DND-41 (cell line): Measurements from ENCODE around the gene CTIF.

ENCODE experiments used
- ATAC-seq: fragments of 200-7000 bp; cut with Tn5 transposase; 3 replicates; pipeline ENCODE4 v1.9.1; 2021; ENCODE audit warnings: low read depth; ENCODE audit not compliant: insufficient read depth
- DNase-seq: peaks from one replicate; pipeline ENCODE4 v3.0.0-alpha.2; 2020
- H2AFZ ChIP-seq: 2 replicates; pipeline ENCODE4 v1.6.0; 2012; ENCODE audit warnings: low read depth, low read length
- H3K27ac ChIP-seq: 2 replicates; pipeline ENCODE4 v1.5.1; 2012; ENCODE audit warnings: low read length, inconsistent platforms
- H3K27me3 ChIP-seq: fragments of 200-600 bp; sonication (generic); 2 replicates; pipeline ENCODE4 v1.6.0; 2012; ENCODE audit warnings: low read length, mild to moderate bottlenecking, inconsistent platforms; ENCODE audit not compliant: insufficient read depth, poor library complexity
- H3K36me3 ChIP-seq: 2 replicates; pipeline ENCODE4 v1.5.1; 2012; ENCODE audit warnings: low read length, inconsistent platforms; ENCODE audit not compliant: insufficient read depth
- H3K4me1 ChIP-seq: 2 replicates; pipeline ENCODE4 v1.5.1; 2012; ENCODE audit warnings: mild to moderate bottlenecking, low read length; ENCODE audit not compliant: insufficient read depth
- H3K4me2 ChIP-seq: 2 replicates; pipeline ENCODE4 v1.6.0; 2012; ENCODE audit warnings: mild to moderate bottlenecking, moderate library complexity, low read length, inconsistent platforms; ENCODE audit not compliant: insufficient read depth
- H3K4me3 ChIP-seq, 2 experiments: fragments of 200-600 bp in 1 of 2; shearing (Covaris generic) in 1 of 2; 2 replicates each; pipeline ENCODE4 v1.5.1; 2012 to 2016; ENCODE audit warnings: inconsistent platforms in 2 of 2, low read length in 2 of 2, mild to moderate bottlenecking in 2 of 2, low read depth in 1 of 2, moderate library complexity in 1 of 2
- H3K79me2 ChIP-seq: 2 replicates; pipeline ENCODE4 v1.6.0; 2012; ENCODE audit warnings: low read length, inconsistent platforms; ENCODE audit not compliant: insufficient read depth
- H3K9ac ChIP-seq: 2 replicates; pipeline ENCODE4 v1.6.0; 2012; ENCODE audit warnings: low read depth, mild to moderate bottlenecking, inconsistent platforms, low read length, moderate library complexity
- H3K9me3 ChIP-seq: 2 replicates; pipeline ENCODE4 v1.5.1; 2012; ENCODE audit warnings: low read length, moderate library complexity, mild to moderate bottlenecking, inconsistent platforms; ENCODE audit not compliant: insufficient read depth, severe bottlenecking
- H4K20me1 ChIP-seq: 2 replicates; pipeline ENCODE4 v1.6.0; 2012; ENCODE audit warnings: low read length; ENCODE audit not compliant: insufficient read depth
- CTCF ChIP-seq: IDR thresholded peaks from 2 replicates; pipeline ENCODE4 v1.5.1; 2012; ENCODE audit warnings: borderline replicate concordance, low read length, moderate library complexity, mild to moderate bottlenecking; ENCODE audit not compliant: poor library complexity, severe bottlenecking; ENCODE audit errors: extremely low read depth
- EZH2 ChIP-seq: IDR thresholded peaks from 3 replicates; pipeline ENCODE4 v1.6.1; 2012; ENCODE audit warnings: borderline replicate concordance, low read depth, mild to moderate bottlenecking, moderate library complexity, low read length, inconsistent platforms; ENCODE audit not compliant: severe bottlenecking

Gene CTIF

GRCh38 chr18:48545757-48546321, 7.0 kb downstream of the CTIF start:
- TF ChIP-seq CTCF = no peak
- TF ChIP-seq EZH2 = no peak
- no peak overlapping the region for H3K9ac ChIP-seq
- no peak overlapping the region for H3K27ac ChIP-seq

GRCh38 chr18:48546396-48546795, 7.6 kb downstream of the CTIF start:
- Histone ChIP-seq H3K4me1 (no peaks in the 10 kb centered on the region), H3K27me3 (no peaks in the 10 kb centered on the region), H3K9me3 (no peaks in the 10 kb centered on the region), H3K4me3 (no peak overlapping the region), H3K27ac (no peak overlapping the region), H4K20me1 (peaks cover 17% of the 10 kb centered on the region), H3K36me3 (no peaks in the 10 kb centered on the region), H3K4me2 (no peak overlapping the region), H2AFZ (no peak overlapping the region), H3K79me2 (no peaks in the 10 kb centered on the region), H3K9ac (no peak overlapping the region)
- DNase-seq (no peak), ATAC-seq (no peak)
- no peak for TF ChIP-seq EZH2
- TF ChIP-seq CTCF = no peak

More at GRCh38 chr18:48545757-48546321, 7.0 kb downstream of the CTIF start:
- Histone ChIP-seq H3K4me2 (no peak overlapping the region), H3K36me3 (no peaks in the 10 kb centered on the region), H3K79me2 (no peaks in the 10 kb centered on the region), H3K27me3 (no peaks in the 10 kb centered on the region), H3K4me1 (no peaks in the 10 kb centered on the region), H4K20me1 (peaks cover 17% of the 10 kb centered on the region), H2AFZ (no peak overlapping the region), H3K4me3 (no peak overlapping the region), H3K9me3 (no peaks in the 10 kb centered on the region)
- ATAC-seq (no peak), DNase-seq (no peak)

- Histone ChIP-seq H3K27me3 (no peaks in the 10 kb centered on the region), H3K9me3 (no peaks in the 10 kb centered on the region), H3K79me2 (no peaks in the 10 kb centered on the region), H3K4me3 (no peak overlapping the region), H2AFZ (no peak overlapping the region), H3K4me2 (no peak overlapping the region), H3K4me1 (no peaks in the 10 kb centered on the region), H3K9ac (no peak overlapping the region), H4K20me1 (peaks cover 17% of the 10 kb centered on the region), H3K36me3 (no peaks in the 10 kb centered on the region), H3K27ac (no peak overlapping the region)
- no peak for ATAC-seq
- no peak for DNase-seq
- TF ChIP-seq CTCF (no peak), EZH2 (no peak)
Observed at GRCh38 chr18:48547531-48547981, 8.7 kb downstream of the CTIF start.
